ENCODE data around the gene PRKD3. TPM values are rescaled to one million over a fixed set of nuclear protein-coding genes. Genes with fewer than 3 reads are reported as not detected.

Gene PRKD3
- total RNA-seq, 2 donors from 2014 or later = 46.8 to 78.4 TPM

- H3K36me3 ChIP-seq = no peaks in the 10 kb centered on the region
- H3K9me3 ChIP-seq = no peaks in the 10 kb centered on the region
- peaks cover 34 to 75% of the 10 kb centered on the region in 2 donors for H3K4me1 ChIP-seq (ENCODE audit: control insufficient read depth in 1 of 2, low read depth in 2 of 2)
- ATAC-seq (ENCODE audit: insufficient number of reproducible peaks, low FRiP score, low read depth) = no peak
- no peak for TF ChIP-seq CTCF (IDR thresholded peaks at IDR 0.05)
- DNase-seq (ENCODE audit: low spot score) = no peak
- H3K4me3 ChIP-seq = no peak overlapping the region
- H3K27me3 ChIP-seq (replicated peaks; ENCODE audit: insufficient read depth) = no peaks in the 10 kb centered on the region
- H3K27ac ChIP-seq = no peak overlapping the region
Measured at GRCh38 chr2:37316181-37316580, 8.5 kb downstream of the PRKD3 start.

GRCh38 chr2:37315364-37315763 is 9.3 kb downstream of the PRKD3 start:
- peaks cover 29 to 75% of the 10 kb centered on the region in 2 donors for H3K4me1 ChIP-seq (ENCODE audit: control insufficient read depth in 1 of 2, low read depth in 2 of 2)

GRCh38 chr2:37307500-37307899 is 17.1 kb downstream of the PRKD3 start:
- H3K9me3 ChIP-seq = no peaks in the 10 kb centered on the region
- no peak for DNase-seq (ENCODE audit: low spot score)
- peaks cover 14 to 41% of the 10 kb centered on the region in 2 donors for H3K4me1 ChIP-seq (ENCODE audit: control insufficient read depth in 1 of 2, low read depth in 2 of 2)
- TF ChIP-seq CTCF (IDR thresholded peaks at IDR 0.05) = no peak
- no peak for ATAC-seq (ENCODE audit: insufficient number of reproducible peaks, low FRiP score, low read depth)
- no peaks in the 10 kb centered on the region for H3K27me3 ChIP-seq (replicated peaks; ENCODE audit: insufficient read depth)
- H3K36me3 ChIP-seq = no peaks in the 10 kb centered on the region
- H3K27ac ChIP-seq = no peak overlapping the region
- no peak overlapping the region for H3K4me3 ChIP-seq

More at GRCh38 chr2:37315364-37315763, 9.3 kb downstream of the PRKD3 start:
- H3K9me3 ChIP-seq = no peaks in the 10 kb centered on the region
- TF ChIP-seq CTCF (IDR thresholded peaks at IDR 0.05) = no peak
- H3K27ac ChIP-seq = no peak overlapping the region
- no peaks in the 10 kb centered on the region for H3K27me3 ChIP-seq (replicated peaks; ENCODE audit: insufficient read depth)
- no peaks in the 10 kb centered on the region for H3K36me3 ChIP-seq
- ATAC-seq (ENCODE audit: insufficient number of reproducible peaks, low FRiP score, low read depth) = no peak
- DNase-seq (ENCODE audit: low spot score) = no peak
- H3K4me3 ChIP-seq = no peak overlapping the region

- no peaks in the 10 kb centered on the region for H3K27me3 ChIP-seq (replicated peaks; ENCODE audit: insufficient read depth)
- ATAC-seq (ENCODE audit: insufficient number of reproducible peaks, low FRiP score, low read depth) (no peak), DNase-seq (ENCODE audit: low spot score) (no peak)
- H3K4me1 ChIP-seq (ENCODE audit: control insufficient read depth in 1 of 2, low read depth in 2 of 2) = peaks cover 7 to 34% of the 10 kb centered on the region in 2 donors
- no peaks in the 10 kb centered on the region for H3K9me3 ChIP-seq
- TF ChIP-seq CTCF (IDR thresholded peaks at IDR 0.05) = no peak
- no peaks in the 10 kb centered on the region for H3K36me3 ChIP-seq
- no peak overlapping the region for H3K27ac ChIP-seq
- H3K4me3 ChIP-seq = no peak overlapping the region
Measured at GRCh38 chr2:37306024-37306423, 18.6 kb downstream of the PRKD3 start.

GRCh38 chr2:37302701-37303252 is 21.9 kb downstream of the PRKD3 start:
- no peak overlapping the region for H3K4me3 ChIP-seq
- no peak overlapping the region for H3K27ac ChIP-seq
- TF ChIP-seq CTCF (IDR thresholded peaks at IDR 0.05) = no peak
- no peaks in the 10 kb centered on the region for H3K9me3 ChIP-seq
- H3K36me3 ChIP-seq = no peaks in the 10 kb centered on the region
- DNase-seq (ENCODE audit: low spot score) = no peak
- peaks cover 7 to 28% of the 10 kb centered on the region in 2 donors for H3K4me1 ChIP-seq (ENCODE audit: control insufficient read depth in 1 of 2, low read depth in 2 of 2)
- ATAC-seq (ENCODE audit: insufficient number of reproducible peaks, low FRiP score, low read depth) = no peak
- H3K27me3 ChIP-seq (replicated peaks; ENCODE audit: insufficient read depth) = no peaks in the 10 kb centered on the region

Measured in thoracic aorta (tissue), 2 donors.